ENCODE results near the gene MAPK12. TPM values are rescaled to one million over a fixed set of nuclear protein-coding genes. Genes with fewer than 3 reads are reported as not detected.

The MAPK12 gene
- total RNA-seq, 2 experiments from 2014 or later: 4.8 to 5.3 TPM

DNA sequence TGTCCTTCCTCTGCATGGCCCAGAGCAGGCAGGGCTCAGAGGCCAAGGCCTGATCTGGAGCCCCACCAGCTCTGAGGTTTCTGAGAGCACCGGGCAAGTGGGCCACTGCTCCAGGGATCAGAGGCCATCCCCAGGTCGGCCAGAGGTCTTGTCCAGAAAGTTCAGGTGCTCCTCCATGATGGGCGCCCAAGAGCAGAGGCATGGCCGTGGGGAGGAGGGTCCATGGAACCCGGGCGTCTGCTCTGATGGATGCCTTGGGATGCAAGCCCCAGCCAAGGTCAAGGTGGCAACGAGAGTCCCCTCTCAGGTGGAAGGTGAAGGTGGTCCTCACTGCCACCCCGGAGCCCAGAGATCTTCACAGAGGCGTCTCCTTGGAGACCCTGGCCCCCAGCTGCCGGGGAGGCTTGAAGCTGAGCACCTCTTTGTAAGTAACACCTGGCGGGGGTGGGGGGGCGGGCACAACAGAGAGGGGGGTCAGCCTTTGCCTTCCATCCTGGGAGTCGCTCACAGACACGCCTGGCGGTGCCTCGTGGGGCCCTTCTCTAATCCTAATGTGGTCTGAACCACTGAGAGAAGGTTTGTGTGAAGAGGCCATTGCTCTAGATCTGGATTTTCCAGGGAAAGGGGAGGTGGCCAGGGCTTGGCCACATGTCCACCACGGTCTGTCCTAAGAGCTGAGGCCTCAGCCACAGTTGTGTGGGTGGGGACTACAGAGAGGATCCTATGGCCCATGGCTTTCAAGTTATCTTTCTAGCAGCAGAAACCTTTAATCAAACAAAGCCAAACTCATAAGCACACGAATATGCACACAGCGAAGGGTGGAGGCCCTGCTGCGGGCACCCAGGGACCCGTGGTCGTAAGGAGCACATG, 8.2 kb downstream of the MAPK12 start:
- CTCF ChIA-PET: interaction anchor here (0.7 to 3.2 kb wide), 13 partner anchors 9 to 275 kb away, joined by 3 to 27 read pairs (median 4); partner anchors contain the start of genes LMF2 and NCAPH2
- POLR2A ChIA-PET: interaction anchor here (0.8 to 3.2 kb wide), 3 partner anchors 9 to 255 kb away, joined by 3 to 17 read pairs (median 3); partner anchors contain the start of gene MAPK12
- Mint-ChIP-seq H3K4me1 (ENCODE audit: low read depth) (peaks cover 10% of the 10 kb centered on the region), H3K27ac (peak overlapping the region; percentile 37), H3K27me3 (ENCODE audit: low read depth) (no peaks in the 10 kb centered on the region), H3K4me3 (no peak overlapping the region), H3K9me3 (ENCODE audit: insufficient read depth) (no peaks in the 10 kb centered on the region), H3K36me3 (ENCODE audit: low read depth) (no peaks in the 10 kb centered on the region)
- DNase-seq (peak; percentile 20), ATAC-seq (no peak)

DNA sequence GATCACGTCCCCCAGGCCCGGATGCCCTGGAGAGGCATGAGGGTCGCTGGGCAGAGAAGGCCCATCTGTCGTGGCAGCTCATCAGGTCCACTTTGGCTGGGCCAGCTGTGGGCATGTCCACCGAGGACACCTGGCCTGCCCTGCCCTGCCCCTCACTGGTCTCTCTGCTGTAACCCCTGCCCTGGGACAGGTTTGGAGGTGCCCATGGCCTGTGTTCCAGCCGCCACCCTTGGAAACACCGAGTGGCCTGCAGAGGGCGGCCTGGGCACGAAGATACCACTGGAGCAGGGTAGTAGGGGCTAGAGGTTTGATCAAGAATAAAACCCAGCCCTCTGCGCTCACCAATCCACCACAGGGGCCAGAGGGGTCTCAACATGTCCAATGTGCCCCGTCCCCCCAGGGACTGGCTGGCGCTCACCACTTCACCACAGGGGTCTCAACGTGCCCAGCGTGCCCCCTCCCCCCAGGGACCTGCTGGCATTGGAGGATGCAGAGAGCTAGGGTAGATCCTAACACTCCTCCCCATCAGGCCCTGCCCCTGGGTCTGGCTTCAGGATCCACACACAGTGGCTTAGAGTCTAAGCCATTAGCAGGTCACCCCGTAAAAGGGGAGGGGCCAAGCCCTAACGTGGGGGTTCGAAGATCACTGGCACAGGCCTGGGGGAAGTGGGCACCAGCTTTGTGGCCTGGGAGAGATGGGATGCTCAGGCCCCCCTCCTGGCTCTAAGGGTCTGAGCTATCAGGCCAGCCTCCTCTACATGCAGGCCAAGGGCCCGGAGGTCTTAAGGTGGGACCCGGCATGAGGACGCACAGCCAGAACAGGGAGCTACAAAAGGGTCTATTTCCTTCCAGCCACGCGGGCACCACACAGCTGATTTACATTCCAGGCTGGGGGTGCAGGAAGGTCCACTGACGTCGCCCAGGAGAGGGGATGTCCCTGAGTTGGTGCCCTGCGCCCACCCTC, 9.1 kb downstream of the MAPK12 start:
- H3K36me3 Mint-ChIP-seq (ENCODE audit: low read depth): peaks cover 5% of the 10 kb centered on the region
- H3K27me3 Mint-ChIP-seq (ENCODE audit: low read depth): no peaks in the 10 kb centered on the region
- POLR2A ChIA-PET: interaction anchor here (0.8 to 3.2 kb wide), 7 partner anchors 10 to 369 kb away, joined by 3 to 17 read pairs (median 4); partner anchors contain the start of genes MAPK12 and SCO2
- H3K4me1 Mint-ChIP-seq (ENCODE audit: low read depth): peaks cover 18% of the 10 kb centered on the region
- CTCF ChIA-PET: interaction anchor here (0.7 to 3.2 kb wide), 26 partner anchors 8 to 369 kb away, joined by 3 to 27 read pairs (median 5); partner anchors contain the start of genes LMF2, NCAPH2 and SCO2
- no peaks in the 10 kb centered on the region for H3K9me3 Mint-ChIP-seq (ENCODE audit: insufficient read depth)
- ATAC-seq: peak; percentile 56
- no peak overlapping the region for H3K4me3 Mint-ChIP-seq
- no peak overlapping the region for H3K27ac Mint-ChIP-seq
- DNase-seq: peak; percentile 84

DNA sequence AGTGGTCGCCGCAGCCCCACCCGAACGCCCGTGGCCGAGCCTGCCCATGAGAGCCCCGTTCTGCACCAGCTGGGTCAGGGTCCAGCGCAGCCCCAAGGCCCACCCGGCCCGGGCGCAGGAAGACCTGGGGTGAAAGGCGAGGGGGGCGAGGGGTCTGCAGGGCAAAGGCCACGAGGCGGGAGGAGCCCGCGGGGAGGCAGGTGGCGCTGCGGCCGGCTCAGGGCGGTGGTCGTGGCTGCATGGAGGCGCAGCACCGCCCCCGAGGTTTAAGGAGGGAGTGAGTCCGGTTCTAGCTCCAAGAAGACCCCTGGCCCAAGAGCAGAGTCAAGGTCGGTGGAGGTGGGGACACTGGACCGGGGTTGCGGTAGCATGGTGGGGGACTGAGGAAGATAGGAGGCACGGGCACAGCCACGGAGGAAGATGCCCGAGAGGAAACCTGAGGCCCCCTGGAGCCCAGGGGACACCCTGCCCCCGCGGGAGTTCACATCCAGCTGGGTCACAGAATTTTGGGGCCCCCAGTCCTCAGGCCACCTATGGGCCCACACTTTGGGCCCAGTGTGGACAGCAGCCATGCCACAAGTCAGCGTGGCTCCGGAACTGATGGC, 9.9 kb downstream of the MAPK12 start:
- H3K36me3 Mint-ChIP-seq (ENCODE audit: low read depth): peaks cover 7% of the 10 kb centered on the region
- ChIA-PET CTCF (interaction anchor here (0.6 to 3.2 kb wide), 24 partner anchors 11 to 370 kb away, joined by 3 to 27 read pairs (median 5); partner anchors contain the start of gene SCO2), POLR2A (interaction anchor here (1.2 to 3.2 kb wide), 7 partner anchors 11 to 370 kb away, joined by 3 to 17 read pairs (median 4); partner anchors contain the start of genes LMF2, MAPK12, NCAPH2 and SCO2)
- no peak for DNase-seq
- H3K4me3 Mint-ChIP-seq: peak overlapping the region; percentile 84
- peak overlapping the region; percentile 39 for H3K27ac Mint-ChIP-seq
- no peaks in the 10 kb centered on the region for H3K9me3 Mint-ChIP-seq (ENCODE audit: insufficient read depth)
- peaks cover 20% of the 10 kb centered on the region for H3K4me1 Mint-ChIP-seq (ENCODE audit: low read depth)
- no peaks in the 10 kb centered on the region for H3K27me3 Mint-ChIP-seq (ENCODE audit: low read depth)
- no peak for ATAC-seq

DNA sequence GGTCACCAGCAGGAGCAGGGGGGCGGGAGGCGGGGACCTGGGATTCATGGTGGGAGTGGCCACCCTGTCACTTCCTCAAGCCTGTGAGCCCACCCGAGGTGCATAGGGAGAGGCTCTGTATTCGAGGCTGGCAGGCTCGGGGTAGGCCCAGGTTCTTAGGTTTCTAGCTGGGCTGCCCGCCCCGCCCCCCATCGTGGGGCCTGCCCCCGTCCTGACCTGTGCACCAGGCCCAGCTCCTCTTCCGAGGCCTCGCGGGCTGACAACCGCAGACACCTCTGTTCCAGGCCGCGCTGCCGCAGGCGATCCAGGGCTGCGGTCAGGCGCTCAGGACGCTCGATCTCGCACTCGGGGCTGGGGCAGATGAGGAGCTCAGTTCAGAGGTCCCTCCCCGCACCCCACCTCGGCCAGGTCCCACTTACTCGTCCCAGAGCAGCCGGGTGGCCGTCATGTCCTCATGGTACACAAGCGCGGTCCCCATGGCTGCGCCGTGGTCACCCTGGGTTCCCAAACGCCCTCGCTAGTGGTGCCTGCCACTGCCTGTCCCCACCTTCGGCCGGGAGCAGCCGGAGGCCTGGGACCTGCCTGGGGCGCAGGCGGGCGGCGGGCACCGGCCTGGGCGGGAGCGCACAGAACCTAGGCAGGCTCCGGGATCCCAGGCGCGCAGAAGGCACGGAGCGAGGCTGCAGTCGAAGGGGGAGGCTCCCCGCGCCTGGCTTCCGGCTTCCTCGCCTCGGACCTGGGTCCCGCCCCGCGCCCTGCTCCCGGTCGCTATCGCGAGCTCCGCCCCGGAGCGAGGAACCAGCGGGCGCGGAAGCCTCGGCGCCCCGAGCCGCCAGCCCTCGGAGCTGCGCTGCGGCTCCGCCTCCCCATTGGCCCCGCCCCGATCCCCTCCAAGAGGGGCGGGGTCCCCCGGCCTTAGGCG, 10.7 kb downstream of the MAPK12 start, which contains the start of gene HDAC10:
Gene HDAC10, minus strand, starts transcription at position 711 of the 922 bp plus-strand sequence. Its CDS starts 233 bp downstream, at position 478.
- H3K27ac Mint-ChIP-seq: peak within 1 kb of the TSS; percentile 84
- H3K27me3 Mint-ChIP-seq (ENCODE audit: low read depth): no peaks in the 10 kb centered on the region

DNA sequence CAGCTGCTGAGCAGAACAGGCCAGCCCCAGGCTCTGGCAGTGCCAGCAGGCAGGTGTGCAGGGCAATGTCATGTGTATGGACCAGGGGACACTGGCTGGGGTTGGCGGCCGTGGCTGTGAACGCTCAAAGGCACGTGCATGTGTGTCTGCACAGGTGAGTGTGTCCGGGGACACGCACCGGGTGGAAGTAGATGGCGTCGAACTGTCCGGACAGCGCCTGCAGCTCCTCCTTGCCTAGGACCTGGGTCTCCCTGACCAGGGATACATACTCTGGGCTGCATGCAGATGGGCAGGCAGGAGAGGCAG, 11.3 kb downstream of the MAPK12 start:
- H3K9me3 Mint-ChIP-seq (ENCODE audit: insufficient read depth): no peaks in the 10 kb centered on the region
- ATAC-seq: no peak
- H3K36me3 Mint-ChIP-seq (ENCODE audit: low read depth): peaks cover 11% of the 10 kb centered on the region
- POLR2A ChIA-PET: interaction anchor here (0.5 to 3.2 kb wide), 7 partner anchors 12 to 258 kb away, joined by 3 to 17 read pairs (median 4); partner anchors contain the start of genes LMF2, MAPK12 and NCAPH2
- peaks cover 26% of the 10 kb centered on the region for H3K4me1 Mint-ChIP-seq (ENCODE audit: low read depth)
- H3K4me3 Mint-ChIP-seq: peak overlapping the region; percentile 84
- CTCF ChIA-PET: interaction anchor here (1.5 to 3.2 kb wide), 10 partner anchors 10 to 371 kb away, joined by 5 to 27 read pairs (median 9); no protein-coding TSS in a partner anchor
- DNase-seq: no peak
- peak overlapping the region; percentile 84 for H3K27ac Mint-ChIP-seq
- H3K27me3 Mint-ChIP-seq (ENCODE audit: low read depth): no peaks in the 10 kb centered on the region

More for the DNA sequence above, 10.7 kb downstream of the MAPK12 start, which contains the start of gene HDAC10:
- ChIA-PET POLR2A (interaction anchor here (0.5 to 3.2 kb wide), 10 partner anchors 11 to 370 kb away, joined by 3 to 17 read pairs (median 4); partner anchors contain the start of genes LMF2, MAPK12, NCAPH2 and SCO2), CTCF (interaction anchor here (0.6 to 3.2 kb wide), 23 partner anchors 11 to 370 kb away, joined by 3 to 27 read pairs (median 5); partner anchors contain the start of gene SCO2)
- no peaks in the 10 kb centered on the region for H3K9me3 Mint-ChIP-seq (ENCODE audit: insufficient read depth)
- peaks cover 11% of the 10 kb centered on the region for H3K36me3 Mint-ChIP-seq (ENCODE audit: low read depth)
- ATAC-seq (peak; percentile 88), DNase-seq (peak; percentile 91)
- peak within 1 kb of the TSS; percentile 84 for H3K4me3 Mint-ChIP-seq
- H3K4me1 Mint-ChIP-seq (ENCODE audit: low read depth): peaks cover 26% of the 10 kb centered on the region

DNA sequence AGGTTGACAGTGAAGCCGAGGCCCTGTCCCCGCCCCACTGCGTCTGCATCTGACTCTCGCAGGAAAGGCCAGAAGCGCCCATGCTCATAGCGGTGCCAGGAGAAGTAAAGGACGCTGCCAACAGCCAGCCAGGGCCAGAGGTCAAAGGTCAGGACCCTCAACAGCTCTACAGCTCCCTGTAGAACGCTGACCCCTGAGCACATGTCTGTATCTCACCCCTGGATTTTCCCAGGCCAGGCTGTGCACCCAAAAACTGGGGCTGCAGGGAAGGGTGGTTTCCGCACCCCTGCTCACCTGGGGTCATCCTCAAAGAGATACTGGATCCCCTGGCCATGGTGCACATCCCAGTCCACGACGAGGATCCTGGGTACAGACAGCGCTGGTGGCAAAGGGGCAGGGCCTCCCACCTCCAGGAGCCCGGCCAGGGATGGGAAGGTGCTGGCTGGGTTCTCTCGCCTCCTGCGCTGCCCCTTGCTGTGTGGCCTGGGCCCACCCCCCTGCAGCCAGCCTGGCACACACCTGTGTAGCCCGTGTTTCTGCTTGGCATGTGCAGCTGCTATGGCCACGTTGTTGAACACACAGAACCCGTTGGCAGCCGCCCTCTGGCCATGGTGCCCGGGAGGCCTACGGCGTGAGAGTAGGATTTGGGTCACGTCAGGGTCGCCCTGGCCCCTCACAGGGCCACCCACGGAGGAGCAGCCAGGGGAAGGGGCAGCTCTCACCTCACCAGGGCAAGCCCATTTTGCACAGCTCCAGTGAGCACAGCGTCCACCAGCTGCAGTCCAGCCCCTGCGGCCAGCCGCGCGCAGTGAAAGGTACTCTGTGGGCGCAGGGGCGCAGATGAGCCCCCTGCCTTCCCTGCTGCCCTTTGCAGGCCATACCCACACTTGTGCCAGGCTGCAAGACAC, 11.9 kb downstream of the MAPK12 start:
- no peaks in the 10 kb centered on the region for H3K27me3 Mint-ChIP-seq (ENCODE audit: low read depth)
- DNase-seq (no peak), ATAC-seq (no peak)
- H3K9me3 Mint-ChIP-seq (ENCODE audit: insufficient read depth): no peaks in the 10 kb centered on the region
- peak overlapping the region; percentile 84 for H3K27ac Mint-ChIP-seq
- H3K4me3 Mint-ChIP-seq: peak overlapping the region; percentile 84
- peaks cover 14% of the 10 kb centered on the region for H3K36me3 Mint-ChIP-seq (ENCODE audit: low read depth)
- CTCF ChIA-PET: interaction anchor here (1.6 to 2.3 kb wide), 2 partner anchors 12 to 79 kb away, joined by 8 to 13 read pairs; no protein-coding TSS in a partner anchor
- peaks cover 29% of the 10 kb centered on the region for H3K4me1 Mint-ChIP-seq (ENCODE audit: low read depth)
- POLR2A ChIA-PET: interaction anchor here (0.8 to 3.2 kb wide), 3 partner anchors 13 to 73 kb away, joined by 3 to 17 read pairs (median 5); partner anchors contain the start of gene MAPK12

DNA sequence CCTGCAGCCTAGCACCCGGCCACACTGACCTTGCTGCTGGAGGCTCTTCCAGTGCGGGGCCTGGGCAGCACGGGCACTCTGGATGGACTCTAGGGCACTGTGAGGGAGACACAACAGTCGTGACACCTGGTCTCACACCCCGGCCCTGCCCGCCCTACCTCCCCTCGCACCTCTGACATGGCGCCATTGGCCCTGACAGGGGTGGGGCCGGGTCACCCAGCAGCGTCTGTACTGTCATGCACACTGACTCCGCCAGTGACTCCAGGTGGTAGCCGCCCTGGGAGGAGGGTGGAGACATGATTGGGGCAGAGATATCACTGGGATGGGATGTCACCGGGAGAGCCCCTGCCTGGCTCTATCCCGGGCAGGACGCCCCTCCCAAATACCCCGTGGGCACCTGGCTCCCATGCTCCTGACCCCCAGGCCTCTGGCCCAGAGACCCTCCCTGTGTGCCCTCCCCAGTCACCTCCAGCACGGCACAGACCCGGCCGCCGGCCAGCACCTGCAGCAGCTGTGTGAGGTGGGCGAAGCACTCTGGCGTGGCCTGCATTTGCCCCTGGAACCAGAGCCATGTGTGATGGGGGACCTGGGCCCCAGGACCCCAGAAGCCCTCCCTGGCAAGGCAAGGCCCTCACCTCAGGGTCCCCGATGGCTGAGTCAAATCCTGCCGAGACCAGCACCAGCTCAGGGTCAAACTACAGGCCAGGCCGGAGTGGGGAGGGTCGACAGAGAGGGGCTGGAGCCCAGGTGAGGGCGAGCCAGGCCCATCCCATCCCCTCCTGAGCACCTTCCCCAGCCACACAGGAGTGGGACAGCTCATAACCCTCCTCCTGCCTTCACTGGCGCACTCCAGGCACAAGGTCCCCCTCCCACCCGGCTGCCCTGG, 13.0 kb downstream of the MAPK12 start:
- H3K9me3 Mint-ChIP-seq (ENCODE audit: insufficient read depth): no peaks in the 10 kb centered on the region
- POLR2A ChIA-PET: no interaction called here
- ATAC-seq: no peak
- CTCF ChIA-PET: no interaction called here
- peaks cover 17% of the 10 kb centered on the region for H3K36me3 Mint-ChIP-seq (ENCODE audit: low read depth)
- peaks cover 32% of the 10 kb centered on the region for H3K4me1 Mint-ChIP-seq (ENCODE audit: low read depth)
- H3K4me3 Mint-ChIP-seq: no peak overlapping the region
- H3K27me3 Mint-ChIP-seq (ENCODE audit: low read depth): no peaks in the 10 kb centered on the region
- DNase-seq: no peak
- H3K27ac Mint-ChIP-seq: peak overlapping the region; percentile 80

DNA sequence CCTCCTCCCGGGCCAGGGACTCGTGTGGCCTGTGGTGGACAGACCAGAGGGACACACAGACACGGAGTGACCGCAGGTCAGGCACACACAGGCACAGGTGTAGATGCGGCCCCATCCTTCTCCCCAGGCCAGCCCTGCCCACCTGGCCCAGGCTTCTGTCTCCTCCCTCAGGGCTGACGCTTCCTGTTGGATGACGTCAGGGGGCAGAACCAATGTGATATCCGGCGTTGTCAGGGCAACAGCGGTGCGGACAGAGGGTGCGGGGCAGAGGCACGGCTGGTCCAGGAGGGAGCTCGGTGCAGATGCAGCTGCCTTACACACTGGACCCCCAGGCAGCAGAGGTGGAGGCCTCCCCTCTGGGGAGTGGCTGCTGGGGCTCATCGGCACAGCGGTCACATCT, 13.7 kb downstream of the MAPK12 start:
- H3K4me3 Mint-ChIP-seq: peak overlapping the region; percentile 34

More for the DNA sequence above, 13.7 kb downstream of the MAPK12 start:
- ChIA-PET CTCF (no interaction called here), POLR2A (no interaction called here)
- no peaks in the 10 kb centered on the region for H3K27me3 Mint-ChIP-seq (ENCODE audit: low read depth)
- ATAC-seq (no peak), DNase-seq (peak; percentile 74)
- peak overlapping the region; percentile 80 for H3K27ac Mint-ChIP-seq
- peaks cover 17% of the 10 kb centered on the region for H3K36me3 Mint-ChIP-seq (ENCODE audit: low read depth)
- peaks cover 34% of the 10 kb centered on the region for H3K4me1 Mint-ChIP-seq (ENCODE audit: low read depth)
- no peaks in the 10 kb centered on the region for H3K9me3 Mint-ChIP-seq (ENCODE audit: insufficient read depth)
